Endothelial cell of umbilical vein (primary cell): ENCODE data around the gene LDLRAD4.

Experiments used
- CTCF ChIP-seq, 2 donors: IDR thresholded peaks; 1 replicate in 1 of 2; 2 replicates in 1 of 2; pipeline ENCODE4 v1.5.1; 2011; ENCODE audit warnings: low read length in 2 of 2, mild to moderate bottlenecking in 2 of 2, moderate library complexity in 2 of 2, control low read depth in 1 of 2, inconsistent platforms in 1 of 2, low read depth in 1 of 2; ENCODE audit not compliant: insufficient read depth in 1 of 2; ENCODE audit errors: extremely low read depth in 1 of 2
- EZH2 ChIP-seq: IDR thresholded peaks from 2 replicates; pipeline ENCODE4 v1.6.1; 2012; ENCODE audit warnings: borderline replicate concordance, low read depth, mild to moderate bottlenecking, moderate library complexity, low read length, inconsistent platforms; ENCODE audit not compliant: severe bottlenecking
- JUN ChIP-seq: IDR thresholded peaks from 2 replicates; pipeline ENCODE4 v1.6.1; 2011; ENCODE audit warnings: borderline replicate concordance, low read depth; ENCODE audit not compliant: insufficient read length, insufficient read depth
- POLR2AphosphoS5 ChIP-seq: IDR thresholded peaks from 2 replicates; pipeline ENCODE4 v1.6.1; 2012; ENCODE audit warnings: low read depth, mild to moderate bottlenecking, control low read depth, low read length, moderate library complexity; ENCODE audit not compliant: insufficient read depth

- TF ChIP-seq CTCF (IDR thresholded peaks at IDR 0.05; ENCODE audit: extremely low read depth in 1 of 2, insufficient read depth in 1 of 2, low read depth in 1 of 2, low read length in 2 of 2): no peak
- no peak for TF ChIP-seq JUN
- TF ChIP-seq EZH2: no peak
- TF ChIP-seq POLR2AphosphoS5: no peak
These were observed 351.7 kb downstream of the LDLRAD4 start for GRCh38 chr18:13570216-13570615.
